ENCODE results near the gene FGG. TPM values are rescaled to one million over a fixed set of nuclear protein-coding genes. Genes with fewer than 3 reads are reported as not detected.
A peak's percentile ranks its signal among the peaks of the same experiment; 100 is the strongest.

The FGG gene
- total and polyA plus RNA-seq, 2 of the 13 experiments (the other 11 are each of a cell fraction or from before 2014, with no cell fraction given), result 1,037 to 2,423 TPM

- TF ChIP-seq POGK (CRISPR knock-in tag; conservative IDR thresholded peaks at IDR 0.05) (no peak; the same call in none of the 2 replicates), ZNF142 (CRISPR knock-in tag; IDR thresholded peaks at IDR 0.05) (no peak), ZNF280B (CRISPR knock-in tag; IDR thresholded peaks at IDR 0.05; ENCODE audit: borderline replicate concordance) (no peak), ZNF589 (CRISPR knock-in tag; conservative IDR thresholded peaks at IDR 0.05) (0 out of 2 replicates have a peak, but pooled peaks have one; percentile 24), ZNF713 (CRISPR knock-in tag; IDR thresholded peaks at IDR 0.05) (no peak), ZNF674 (CRISPR knock-in tag; IDR thresholded peaks at IDR 0.05; ENCODE audit: low read depth) (no peak), ATF3 (CRISPR knock-in tag; IDR thresholded peaks at IDR 0.05) (peak; percentile 62; the same call in 1 of the 2 replicates), HDAC6 (IDR thresholded peaks at IDR 0.05; ENCODE audit: low read depth, low read length) (peak; percentile 53; the same call in 1 of the 2 replicates), ZNF30 (CRISPR knock-in tag; IDR thresholded peaks at IDR 0.05) (no peak), ZNF672 (CRISPR knock-in tag; IDR thresholded peaks at IDR 0.05) (no peak), ZNF574 (CRISPR knock-in tag; IDR thresholded peaks at IDR 0.05) (peak; percentile 67; the same call in 1 of the 2 replicates), ETV5 (CRISPR knock-in tag; IDR thresholded peaks at IDR 0.05; ENCODE audit: borderline replicate concordance) (peak; percentile 89), ZGPAT (CRISPR knock-in tag; IDR thresholded peaks at IDR 0.05) (peak; percentile 97), EHMT2 (IDR thresholded peaks at IDR 0.05; ENCODE audit: borderline replicate concordance, low read depth, low read length) (peak; percentile 56; the same call in 1 of the 2 replicates)
These were observed 22.0 kb downstream of the FGG start, which contains the start of gene FGA (continued) for GRCh38 chr4:154590329-154591006.

All from HepG2 (cell line).